Measurements from ENCODE around the gene CSN1S1.
"Not testable (repeated sequence)": the region's sequence is repeated elsewhere in the genome, so short reads cannot be mapped to it uniquely, and the experiment has no call there.

The CSN1S1 gene

DNA sequence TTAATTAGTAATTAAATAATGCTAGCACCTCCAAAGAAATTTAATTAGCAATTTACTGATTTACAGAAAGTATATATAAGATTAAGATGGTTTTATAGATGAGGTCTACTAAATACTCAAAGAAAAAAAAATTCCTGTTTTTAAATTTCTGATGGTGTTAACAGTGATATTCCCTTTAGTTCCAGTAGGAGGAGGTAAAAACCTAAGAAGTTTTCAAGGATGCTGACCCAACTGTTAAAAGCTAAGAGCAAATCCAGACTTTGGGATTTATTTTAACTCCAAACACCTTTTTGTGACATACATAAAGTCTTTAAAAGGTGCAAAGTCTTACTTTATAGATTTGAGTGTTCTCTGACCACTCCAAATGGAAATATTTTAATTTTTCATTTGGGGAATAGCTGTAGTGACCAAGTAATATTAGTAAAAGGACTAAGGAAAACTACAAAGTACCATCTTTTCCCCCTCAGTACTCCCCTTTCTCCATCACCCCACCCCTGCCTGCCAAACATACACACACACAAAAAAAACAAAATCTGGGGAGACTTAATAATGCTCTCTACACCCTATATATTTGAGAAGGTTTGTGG lies 34.2 kb upstream of the CSN1S1 start:
- TF ChIP-seq, protein P1, sequence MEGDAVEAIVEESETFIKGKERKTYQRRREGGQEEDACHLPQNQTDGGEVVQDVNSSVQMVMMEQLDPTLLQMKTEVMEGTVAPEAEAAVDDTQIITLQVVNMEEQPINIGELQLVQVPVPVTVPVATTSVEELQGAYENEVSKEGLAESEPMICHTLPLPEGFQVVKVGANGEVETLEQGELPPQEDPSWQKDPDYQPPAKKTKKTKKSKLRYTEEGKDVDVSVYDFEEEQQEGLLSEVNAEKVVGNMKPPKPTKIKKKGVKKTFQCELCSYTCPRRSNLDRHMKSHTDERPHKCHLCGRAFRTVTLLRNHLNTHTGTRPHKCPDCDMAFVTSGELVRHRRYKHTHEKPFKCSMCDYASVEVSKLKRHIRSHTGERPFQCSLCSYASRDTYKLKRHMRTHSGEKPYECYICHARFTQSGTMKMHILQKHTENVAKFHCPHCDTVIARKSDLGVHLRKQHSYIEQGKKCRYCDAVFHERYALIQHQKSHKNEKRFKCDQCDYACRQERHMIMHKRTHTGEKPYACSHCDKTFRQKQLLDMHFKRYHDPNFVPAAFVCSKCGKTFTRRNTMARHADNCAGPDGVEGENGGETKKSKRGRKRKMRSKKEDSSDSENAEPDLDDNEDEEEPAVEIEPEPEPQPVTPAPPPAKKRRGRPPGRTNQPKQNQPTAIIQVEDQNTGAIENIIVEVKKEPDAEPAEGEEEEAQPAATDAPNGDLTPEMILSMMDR (IDR thresholded peaks at IDR 0.05; ENCODE audit: low read depth, low read length), result peak; percentile 53
- peak; percentile 20 for DNase-seq (ENCODE audit: low read depth, low spot score)
- no peak overlapping the region for H3K4me3 ChIP-seq (ENCODE audit: low read depth, low read length)
- in situ Hi-C loops (cut with HindIII; ENCODE audit: low sequenced_read_pairs), result no loop called here

DNA sequence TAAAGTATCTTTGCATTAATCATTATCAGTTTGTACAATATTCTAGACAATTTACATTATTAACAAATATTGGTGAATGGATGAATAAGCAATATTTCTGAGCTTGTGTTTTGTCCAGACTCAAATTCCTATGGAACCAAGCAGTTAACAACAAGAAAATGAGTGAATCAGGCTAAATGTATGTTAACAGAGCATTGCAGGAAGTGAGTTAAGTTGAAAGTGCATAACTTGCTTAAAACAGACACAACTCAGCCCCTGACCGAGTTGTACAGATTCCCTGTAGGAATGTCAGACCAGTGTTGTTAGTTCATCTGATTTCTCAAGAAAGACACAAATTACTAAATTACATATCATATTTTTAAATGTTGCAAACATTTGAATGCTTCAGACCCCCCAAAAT lies 23.7 kb upstream of the CSN1S1 start:
- in situ Hi-C loops (cut with HindIII; ENCODE audit: low sequenced_read_pairs), result no loop called here
- TF ChIP-seq, protein P1 (IDR thresholded peaks at IDR 0.05; ENCODE audit: low read depth, low read length), result no peak
- no peak for DNase-seq (ENCODE audit: low read depth, low spot score)
- no peak overlapping the region for H3K4me3 ChIP-seq (ENCODE audit: low read depth, low read length)

DNA sequence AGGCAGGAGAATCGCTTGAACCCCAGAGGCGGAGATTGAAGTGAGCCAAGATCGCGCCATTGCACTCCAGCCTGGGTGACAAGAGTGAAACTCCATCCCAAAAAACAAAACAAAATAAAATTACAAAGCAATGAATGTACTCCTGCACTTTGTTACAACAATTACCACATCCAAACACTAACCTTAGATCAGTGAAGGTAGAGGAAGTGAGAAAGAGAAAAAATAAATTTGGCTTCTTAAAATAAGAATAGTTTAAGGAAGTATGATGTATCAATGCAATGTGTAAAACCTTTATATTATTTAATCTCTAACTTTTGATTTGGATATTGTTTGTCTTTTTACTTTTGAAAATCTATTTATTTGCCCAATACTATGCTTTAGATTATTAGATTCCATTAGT lies 21.7 kb upstream of the CSN1S1 start:
- no peak overlapping the region for H3K4me3 ChIP-seq (ENCODE audit: low read depth, low read length)
- DNase-seq (ENCODE audit: low read depth, low spot score), result no peak
- in situ Hi-C loops (cut with HindIII; ENCODE audit: low sequenced_read_pairs), result no loop called here
- TF ChIP-seq, protein P1 (IDR thresholded peaks at IDR 0.05; ENCODE audit: low read depth, low read length), result no peak

DNA sequence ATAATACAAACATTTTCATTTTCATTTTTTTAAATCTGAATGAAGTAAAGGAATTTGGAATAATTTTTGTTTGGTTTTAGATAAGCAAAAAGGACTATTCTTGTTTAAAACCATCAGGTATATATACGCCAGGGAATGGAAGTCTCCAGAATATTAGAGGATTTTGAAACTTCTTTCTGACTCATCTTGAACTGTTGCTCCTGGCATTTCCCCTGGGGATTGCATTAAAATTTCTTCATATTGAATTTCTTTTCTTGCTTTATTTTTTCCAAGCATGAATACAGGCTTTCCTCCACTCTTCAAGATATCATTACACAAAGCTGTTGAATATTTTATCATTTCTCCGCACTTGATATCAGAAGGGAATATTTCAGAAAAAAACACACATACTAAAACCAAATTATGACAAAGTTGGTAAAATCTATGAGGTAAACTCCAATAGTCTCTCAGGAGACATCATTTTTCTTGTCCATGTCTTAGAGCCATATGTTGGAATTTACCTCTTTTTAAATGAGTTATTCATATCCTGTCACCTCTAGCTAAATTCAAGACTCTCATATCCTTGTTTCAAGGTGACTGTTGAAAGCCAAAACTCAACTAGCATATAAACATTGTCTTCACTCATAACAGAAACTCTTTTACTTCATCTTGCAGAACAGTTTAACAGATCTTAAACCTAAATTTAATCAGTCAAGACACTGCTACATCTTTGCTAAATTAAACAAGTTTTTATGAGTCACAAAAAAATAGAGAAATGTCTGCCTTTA lies 20.7 kb upstream of the CSN1S1 start:
- in situ Hi-C loops (cut with HindIII; ENCODE audit: low sequenced_read_pairs), result no loop called here
- H3K4me3 ChIP-seq (ENCODE audit: low read depth, low read length), result no peak overlapping the region
- DNase-seq (ENCODE audit: low read depth, low spot score), result peak; percentile 42

DNA sequence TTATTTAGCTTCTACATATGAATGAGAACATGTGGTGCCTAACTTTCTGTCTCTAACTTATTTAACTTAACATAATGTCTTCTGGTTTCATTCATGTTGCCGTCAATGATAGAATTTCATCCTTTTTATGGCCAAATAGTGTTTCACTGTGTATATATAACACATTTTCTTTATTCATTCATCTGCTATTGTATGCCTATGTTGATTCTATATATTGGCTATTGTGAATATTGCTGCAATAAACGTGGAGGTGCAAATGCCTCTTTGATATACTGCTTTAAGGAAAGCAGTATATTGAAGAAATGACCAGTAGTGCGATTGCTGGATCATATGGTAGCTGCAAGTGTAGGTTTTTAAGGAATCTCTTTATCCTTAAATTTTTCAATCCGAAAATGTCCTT lies 10.0 kb upstream of the CSN1S1 start:
- in situ Hi-C loops (cut with HindIII; ENCODE audit: low sequenced_read_pairs), result no loop called here
- TF ChIP-seq, protein P1 (IDR thresholded peaks at IDR 0.05; ENCODE audit: low read depth, low read length), result no peak
- no peak for DNase-seq (ENCODE audit: low read depth, low spot score)
- no peak overlapping the region for H3K4me3 ChIP-seq (ENCODE audit: low read depth, low read length)

More for the DNA sequence above, 20.7 kb upstream of the CSN1S1 start:
- TF ChIP-seq, protein P1 (IDR thresholded peaks at IDR 0.05; ENCODE audit: low read depth, low read length), result no peak

DNA sequence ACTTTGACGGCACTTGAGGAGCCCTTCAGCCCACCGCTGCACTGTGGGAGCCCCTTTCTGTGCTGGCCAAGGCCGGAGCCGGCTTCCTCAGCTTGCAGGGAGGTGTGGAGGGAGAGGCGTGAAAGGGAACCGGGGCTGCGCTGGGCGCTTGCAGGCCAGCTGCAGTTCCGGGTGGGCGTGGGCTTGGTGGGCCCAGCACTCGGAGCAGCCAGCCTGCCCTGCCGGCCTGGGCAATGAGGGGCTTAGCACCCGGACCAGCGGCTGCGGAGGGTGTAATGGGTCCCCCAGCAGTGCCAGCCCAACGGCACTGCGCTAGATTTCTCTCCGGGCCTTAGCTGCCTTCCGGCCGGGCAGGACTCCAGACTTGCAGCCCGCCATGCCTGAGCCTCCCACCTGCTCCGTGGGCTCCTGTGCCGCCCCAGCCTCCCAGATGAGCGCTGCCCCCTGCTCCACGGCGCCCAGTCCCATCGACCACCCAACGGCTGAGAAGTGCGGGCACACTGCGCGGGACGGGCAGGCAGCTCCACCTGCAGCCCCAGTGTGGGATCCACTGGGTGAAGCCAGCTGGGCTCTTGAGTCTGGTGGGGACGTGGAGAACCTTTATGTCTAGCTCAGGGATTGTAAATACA lies 7.0 kb upstream of the CSN1S1 start:
- DNase-seq (ENCODE audit: low read depth, low spot score); in situ Hi-C loops (cut with HindIII; ENCODE audit: low sequenced_read_pairs); H3K4me3 ChIP-seq (ENCODE audit: low read depth, low read length): not testable (repeated sequence)

DNA sequence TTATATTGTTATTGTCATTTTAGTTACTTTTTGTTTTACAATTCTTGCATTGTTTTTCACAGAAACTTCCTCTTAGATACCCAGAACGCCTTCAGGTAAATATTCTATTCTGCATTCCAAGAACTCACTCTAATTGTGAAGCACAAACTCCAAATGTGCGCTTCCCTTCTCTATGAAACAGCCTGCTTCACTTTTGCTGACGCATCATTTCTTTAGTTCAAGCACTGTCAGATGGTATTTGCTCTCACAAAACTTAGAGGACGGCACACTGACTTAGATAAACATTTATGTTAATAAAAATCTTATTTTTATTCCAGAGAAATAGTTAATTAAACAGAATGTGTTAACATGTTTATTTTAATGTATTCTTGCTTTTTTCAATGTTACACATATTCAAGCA lies 3.3 kb downstream of the CSN1S1 start:
- TF ChIP-seq, protein P1 (IDR thresholded peaks at IDR 0.05; ENCODE audit: low read depth, low read length), result no peak
- no peak for DNase-seq (ENCODE audit: low read depth, low spot score)
- in situ Hi-C loops (cut with HindIII; ENCODE audit: low sequenced_read_pairs), result no loop called here
- no peak overlapping the region for H3K4me3 ChIP-seq (ENCODE audit: low read depth, low read length)

Measured in astrocyte of the spinal cord (primary cell).